Skeletal muscle satellite cell (primary cell): ENCODE measurements around the gene SLC7A1.

ENCODE experiments used
- H3K27me3 ChIP-seq: 2 replicates; pipeline ENCODE4 v1.7.0; 2013; ENCODE audit warnings: low read length; ENCODE audit not compliant: control insufficient read depth, insufficient read depth
- H3K36me3 ChIP-seq: 2 replicates; pipeline ENCODE4 v1.7.0; 2013; ENCODE audit warnings: mild to moderate bottlenecking, control low read depth, low read length; ENCODE audit not compliant: insufficient read depth
- H3K4me1 ChIP-seq: 2 replicates; pipeline ENCODE4 v1.7.0; 2013; ENCODE audit warnings: low read length; ENCODE audit not compliant: control insufficient read depth, insufficient read depth
- H3K4me2 ChIP-seq: 2 replicates; pipeline ENCODE4 v1.7.0; 2013; ENCODE audit warnings: mild to moderate bottlenecking, low read length
- H3K4me3 ChIP-seq: 2 replicates; pipeline ENCODE4 v1.7.0; 2013; ENCODE audit warnings: low read length
- H3K9ac ChIP-seq: 2 replicates; pipeline ENCODE4 v1.7.0; 2013; ENCODE audit warnings: mild to moderate bottlenecking, low read depth, low read length, moderate library complexity
- H3K9me3 ChIP-seq: replicated peaks from 2 replicates; pipeline ENCODE4 v1.7.0; 2013; ENCODE audit warnings: mild to moderate bottlenecking, control low read depth, low read length

The SLC7A1 gene

GRCh38 chr13:29537736-29538651, 57.5 kb downstream of the SLC7A1 start:
- no peak overlapping the region for H3K4me3 ChIP-seq
- H3K36me3 ChIP-seq = peaks cover 28% of the 10 kb centered on the region
- no peaks in the 10 kb centered on the region for H3K27me3 ChIP-seq
- H3K9ac ChIP-seq = no peak overlapping the region
- H3K4me1 ChIP-seq = no peaks in the 10 kb centered on the region
- no peak overlapping the region for H3K4me2 ChIP-seq
- H3K9me3 ChIP-seq = no peaks in the 10 kb centered on the region

- no peak overlapping the region for H3K4me3 ChIP-seq
- no peaks in the 10 kb centered on the region for H3K4me1 ChIP-seq
- no peaks in the 10 kb centered on the region for H3K9me3 ChIP-seq
- no peak overlapping the region for H3K9ac ChIP-seq
- H3K4me2 ChIP-seq = no peak overlapping the region
- no peaks in the 10 kb centered on the region for H3K27me3 ChIP-seq
- H3K36me3 ChIP-seq = peaks cover 39% of the 10 kb centered on the region
Observed at GRCh38 chr13:29536853-29537252, 58.6 kb downstream of the SLC7A1 start.

DNA sequence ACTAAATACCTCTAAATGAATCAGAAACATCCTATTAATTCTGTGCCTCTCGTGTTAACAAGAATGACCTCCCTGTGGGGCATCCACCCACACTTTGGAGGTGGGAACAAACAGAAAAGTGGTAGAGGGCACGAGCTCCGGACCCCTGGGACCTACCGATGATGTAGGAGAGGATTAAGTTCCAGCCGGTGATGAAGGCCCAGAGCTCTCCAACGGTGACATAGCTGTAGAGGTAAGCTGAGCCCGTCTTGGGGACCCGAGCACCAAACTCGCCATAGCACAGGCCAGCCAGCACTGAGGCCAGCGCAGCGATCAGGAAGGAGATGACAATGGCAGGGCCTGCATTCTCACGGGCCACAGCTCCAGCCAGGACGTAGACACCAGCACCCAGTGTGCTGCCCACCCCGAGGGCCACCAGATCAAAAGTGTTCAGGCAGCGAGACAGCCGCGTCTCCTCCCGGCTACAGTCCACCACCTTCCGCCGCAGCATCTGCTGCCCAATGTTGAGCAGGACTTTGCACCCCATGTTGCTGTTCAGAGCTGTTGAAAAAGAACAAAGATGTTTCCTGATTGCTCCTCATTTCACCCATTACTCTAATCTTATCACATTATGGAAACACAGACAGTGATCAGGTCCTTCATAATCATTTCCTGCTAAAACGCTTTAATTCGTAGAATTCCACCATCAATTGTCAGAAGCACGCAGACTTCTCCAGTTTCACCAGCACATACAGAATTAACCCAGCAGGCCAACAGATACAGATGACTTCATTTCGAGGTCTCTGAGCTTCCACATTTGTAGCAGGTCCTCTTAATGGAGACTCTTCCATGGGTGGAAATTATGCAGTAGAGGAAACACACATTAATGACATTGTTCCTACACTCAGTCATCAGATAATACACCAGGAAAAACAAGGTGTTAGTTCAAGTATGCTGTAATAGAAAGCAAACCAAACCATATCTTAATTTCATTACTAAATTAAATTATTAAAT, 59.5 kb downstream of the SLC7A1 start:
- H3K4me3 ChIP-seq = no peak overlapping the region
- H3K4me1 ChIP-seq = no peaks in the 10 kb centered on the region
- no peaks in the 10 kb centered on the region for H3K27me3 ChIP-seq
- no peaks in the 10 kb centered on the region for H3K9me3 ChIP-seq
- peaks cover 36% of the 10 kb centered on the region for H3K36me3 ChIP-seq
- no peak overlapping the region for H3K4me2 ChIP-seq
- H3K9ac ChIP-seq = no peak overlapping the region

- Histone ChIP-seq H3K27me3 (no peaks in the 10 kb centered on the region), H3K4me3 (no peak overlapping the region), H3K9me3 (no peaks in the 10 kb centered on the region), H3K36me3 (peaks cover 48% of the 10 kb centered on the region), H3K4me2 (no peak overlapping the region), H3K9ac (no peak overlapping the region), H3K4me1 (no peaks in the 10 kb centered on the region)
Observed at GRCh38 chr13:29534083-29534482, 61.4 kb downstream of the SLC7A1 start.

DNA sequence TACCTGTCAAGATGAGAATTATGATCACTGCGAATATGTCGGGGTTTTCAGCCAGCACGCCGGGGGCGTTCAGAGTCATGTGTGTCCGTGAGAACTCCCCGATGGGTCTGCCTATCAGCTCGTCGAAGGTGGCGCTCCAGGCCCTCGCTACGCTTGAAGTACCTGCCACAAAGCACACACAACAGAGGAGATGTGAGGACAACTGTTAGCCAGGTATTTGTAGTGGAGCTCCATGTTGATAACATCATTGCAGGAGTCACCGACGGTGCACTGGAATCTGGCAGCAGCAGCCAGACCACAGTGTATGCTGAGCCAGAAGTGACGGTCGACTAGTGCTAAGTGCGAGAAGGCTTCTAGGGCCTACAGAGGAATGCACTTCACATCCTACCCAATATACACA, 62.7 kb downstream of the SLC7A1 start:
- Histone ChIP-seq H3K36me3 (peaks cover 60% of the 10 kb centered on the region), H3K4me2 (no peak overlapping the region)

DNA sequence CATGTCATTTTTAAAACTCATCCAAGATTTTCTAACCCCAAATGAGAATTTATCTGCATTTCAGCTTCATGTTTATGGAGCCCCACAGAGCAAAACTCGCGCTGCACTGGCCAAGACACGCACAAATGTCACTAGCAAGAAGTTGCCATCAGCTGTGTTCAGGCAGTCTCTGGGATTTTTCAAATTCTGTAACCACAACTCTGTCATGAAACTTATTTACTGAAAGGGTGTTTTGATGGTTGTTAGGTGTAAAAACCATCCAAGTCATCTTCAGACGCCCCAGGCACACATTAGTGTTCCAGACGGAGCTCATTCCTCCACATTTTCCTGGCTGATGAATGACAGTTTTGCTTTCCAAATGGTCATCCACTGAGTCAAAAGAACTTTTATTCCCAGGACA, 63.4 kb downstream of the SLC7A1 start:
- no peak overlapping the region for H3K9ac ChIP-seq
- no peaks in the 10 kb centered on the region for H3K27me3 ChIP-seq
- H3K36me3 ChIP-seq = peaks cover 67% of the 10 kb centered on the region
- no peaks in the 10 kb centered on the region for H3K9me3 ChIP-seq
- H3K4me1 ChIP-seq = no peaks in the 10 kb centered on the region
- no peak overlapping the region for H3K4me3 ChIP-seq
- no peak overlapping the region for H3K4me2 ChIP-seq

More for the DNA sequence above, 62.7 kb downstream of the SLC7A1 start:
- H3K4me1 ChIP-seq = no peaks in the 10 kb centered on the region
- H3K4me3 ChIP-seq = no peak overlapping the region
- H3K9ac ChIP-seq = no peak overlapping the region
- H3K9me3 ChIP-seq = no peaks in the 10 kb centered on the region
- no peaks in the 10 kb centered on the region for H3K27me3 ChIP-seq

- H3K4me1 ChIP-seq = no peaks in the 10 kb centered on the region
- H3K36me3 ChIP-seq = peaks cover 63% of the 10 kb centered on the region
- no peak overlapping the region for H3K9ac ChIP-seq
- no peak overlapping the region for H3K4me3 ChIP-seq
- no peak overlapping the region for H3K4me2 ChIP-seq
- no peaks in the 10 kb centered on the region for H3K27me3 ChIP-seq
- no peaks in the 10 kb centered on the region for H3K9me3 ChIP-seq
Observed at GRCh38 chr13:29530901-29531300, 64.6 kb downstream of the SLC7A1 start.

DNA sequence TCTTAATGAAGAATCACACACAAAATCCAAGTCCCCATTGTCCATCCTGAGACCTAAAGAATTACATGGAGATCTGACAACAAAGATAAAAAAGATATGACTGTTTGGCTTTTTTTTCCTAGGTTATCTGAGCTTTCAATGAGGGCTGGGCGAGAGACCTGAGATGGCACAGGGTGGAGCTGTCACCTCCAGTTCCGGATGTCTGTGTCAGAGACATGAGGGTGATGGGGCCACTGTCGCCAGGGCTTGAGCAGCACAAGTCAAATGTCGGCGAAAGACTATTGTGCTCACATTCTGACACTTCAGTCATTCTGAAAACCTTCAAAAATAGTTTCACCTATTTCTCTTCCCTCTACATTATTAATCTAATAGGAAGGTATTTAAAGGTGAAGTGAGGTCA, 65.7 kb downstream of the SLC7A1 start:
- no peak overlapping the region for H3K4me2 ChIP-seq
- H3K36me3 ChIP-seq = peaks cover 55% of the 10 kb centered on the region
- H3K9me3 ChIP-seq = no peaks in the 10 kb centered on the region
- H3K9ac ChIP-seq = no peak overlapping the region
- H3K4me1 ChIP-seq = no peaks in the 10 kb centered on the region
- no peak overlapping the region for H3K4me3 ChIP-seq
- no peaks in the 10 kb centered on the region for H3K27me3 ChIP-seq

GRCh38 chr13:29527916-29528315, 67.6 kb downstream of the SLC7A1 start:
- no peaks in the 10 kb centered on the region for H3K27me3 ChIP-seq
- no peak overlapping the region for H3K4me3 ChIP-seq

DNA sequence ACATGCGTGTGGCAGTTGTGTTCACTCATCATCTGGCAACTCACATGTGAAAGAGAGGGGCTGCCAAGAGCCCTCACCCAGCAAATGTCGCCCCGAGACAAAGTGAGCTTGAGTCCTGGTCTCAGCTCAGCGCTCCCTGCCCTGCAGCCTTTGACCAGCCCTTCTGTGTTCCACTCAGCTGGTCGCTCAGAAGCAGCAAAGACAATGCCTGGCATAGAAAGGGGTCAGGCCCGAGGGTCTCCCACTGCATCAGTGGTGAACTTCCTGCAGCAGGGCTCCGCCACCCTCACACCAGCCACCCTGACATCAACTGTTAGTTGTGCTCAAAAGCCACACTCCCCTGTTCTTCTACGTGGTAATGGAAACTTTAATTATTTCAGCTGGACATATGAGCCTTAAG, 68.0 kb downstream of the SLC7A1 start:
- H3K36me3 ChIP-seq = peaks cover 62% of the 10 kb centered on the region

More at GRCh38 chr13:29527916-29528315, 67.6 kb downstream of the SLC7A1 start:
- Histone ChIP-seq H3K9me3 (no peaks in the 10 kb centered on the region), H3K4me2 (no peak overlapping the region), H3K9ac (no peak overlapping the region), H3K4me1 (peaks cover 6% of the 10 kb centered on the region), H3K36me3 (peaks cover 61% of the 10 kb centered on the region)

GRCh38 chr13:29526741-29527140, 68.7 kb downstream of the SLC7A1 start:
- Histone ChIP-seq H3K36me3 (peaks cover 58% of the 10 kb centered on the region), H3K9me3 (no peaks in the 10 kb centered on the region), H3K4me2 (no peak overlapping the region), H3K9ac (no peak overlapping the region), H3K4me1 (peaks cover 17% of the 10 kb centered on the region), H3K4me3 (no peak overlapping the region), H3K27me3 (no peaks in the 10 kb centered on the region)

More for the DNA sequence above, 68.0 kb downstream of the SLC7A1 start:
- H3K27me3 ChIP-seq = no peaks in the 10 kb centered on the region
- no peak overlapping the region for H3K4me3 ChIP-seq
- H3K4me2 ChIP-seq = no peak overlapping the region
- peaks cover 11% of the 10 kb centered on the region for H3K4me1 ChIP-seq
- H3K9me3 ChIP-seq = no peaks in the 10 kb centered on the region
- H3K9ac ChIP-seq = no peak overlapping the region
